HG03432 (cell line): ENCODE data around the gene GINS3.
"Not testable (repeated sequence)": the region's sequence is repeated elsewhere in the genome, so short reads cannot be mapped to it uniquely, and the experiment has no call there.

Experiments
- ATAC-seq: cut with Tn5 transposase; IDR thresholded peaks from one replicate; pipeline ENCODE4 v1.9.1; 2021; ENCODE audit warnings: mild to moderate bottlenecking, moderate library complexity; ENCODE audit not compliant: unreplicated experiment

GINS3 gene

GRCh38 chr16:58385218-58385773 is 7.0 kb upstream of the GINS3 start:
- ATAC-seq, result no peak

GRCh38 chr16:58389724-58390123 is 2.5 kb upstream of the GINS3 start:
- no peak for ATAC-seq

GRCh38 chr16:58393138-58393504 is 850 bp downstream of the GINS3 start:
- ATAC-seq, result peak; percentile 17

- ATAC-seq, result not testable (repeated sequence)
These were observed 4.6 kb downstream of the GINS3 start for GRCh38 chr16:58396897-58397296.

GRCh38 chr16:58399718-58400633 is 7.7 kb downstream of the GINS3 start:
- no peak for ATAC-seq

- not testable (repeated sequence) for ATAC-seq
These were observed 9.0 kb downstream of the GINS3 start for GRCh38 chr16:58401305-58401704.

- no peak for ATAC-seq
These were observed 10.5 kb downstream of the GINS3 start for GRCh38 chr16:58402796-58403195.

- ATAC-seq, result no peak
These were observed 17.2 kb downstream of the GINS3 start for GRCh38 chr16:58409316-58409973.

- ATAC-seq, result no peak
These were observed 19.1 kb downstream of the GINS3 start for GRCh38 chr16:58411336-58411735.

GRCh38 chr16:58411736-58412614 is 19.7 kb downstream of the GINS3 start:
- ATAC-seq, result no peak

- not testable (repeated sequence) for ATAC-seq
These were observed 20.3 kb downstream of the GINS3 start for GRCh38 chr16:58412615-58412970.

GRCh38 chr16:58413359-58413758 is 21.1 kb downstream of the GINS3 start:
- no peak for ATAC-seq

GRCh38 chr16:58415003-58415402 is 22.7 kb downstream of the GINS3 start:
- ATAC-seq, result no peak

- not testable (repeated sequence) for ATAC-seq
These were observed 23.7 kb downstream of the GINS3 start for GRCh38 chr16:58415961-58416360.

- ATAC-seq, result no peak
These were observed 24.8 kb downstream of the GINS3 start for GRCh38 chr16:58417035-58417434.

GRCh38 chr16:58417600-58417999 is 25.3 kb downstream of the GINS3 start:
- peak; percentile 45 for ATAC-seq

- no peak for ATAC-seq
These were observed 25.8 kb downstream of the GINS3 start for GRCh38 chr16:58418026-58418425.

- ATAC-seq, result peak; percentile 38
These were observed 26.3 kb downstream of the GINS3 start for GRCh38 chr16:58418601-58419000.

GRCh38 chr16:58419241-58419990 is 27.1 kb downstream of the GINS3 start:
- ATAC-seq, result peak; percentile 26

GRCh38 chr16:58421059-58421458 is 28.8 kb downstream of the GINS3 start:
- ATAC-seq, result no peak
